Cardiac fibroblast (primary cell): ENCODE data around the gene SPSB3.

ENCODE experiments used
- DNase-seq, 2 donors: peaks; one replicate each; pipeline versions ENCODE4 v3.0.0 to v3.0.0-alpha.2; 2010; ENCODE audit warnings: low read depth in 2 of 2
- H3K4me3 ChIP-seq, 2 donors: replicated peaks in 1 of 2; 1 replicate in 1 of 2; 2 replicates in 1 of 2; pipeline ENCODE4 v1.5.1; 2011; ENCODE audit warnings: low read depth in 2 of 2, low read length in 2 of 2, mild to moderate bottlenecking in 2 of 2, moderate library complexity in 1 of 2
- CTCF ChIP-seq: IDR thresholded peaks from one replicate; pipeline ENCODE4 v1.5.1; 2011; ENCODE audit warnings: low read depth, mild to moderate bottlenecking, low read length, inconsistent platforms

Gene SPSB3

GRCh38 chr16:1771188-1771863 is 11.0 kb downstream of the SPSB3 start, which contains the start of gene NME3:
TSS of gene NME3 (minus strand) at chr16:1771543. CDS start at chr16:1771534, 9 bp downstream.
- no peak for TF ChIP-seq CTCF
- DNase-seq: peak; percentile 64 to 71
- peak within 1 kb of the TSS; percentile 78 to 80 for H3K4me3 ChIP-seq

- no peak for TF ChIP-seq CTCF
- DNase-seq: peak; percentile 61 to 72
- peak overlapping the region; percentile 76 to 78 for H3K4me3 ChIP-seq
These were observed 11.8 kb downstream of the SPSB3 start for GRCh38 chr16:1770328-1771187.

- DNase-seq: no peak
These were observed 12.7 kb downstream of the SPSB3 start for GRCh38 chr16:1769402-1770300.

GRCh38 chr16:1768767-1769401 is 13.5 kb downstream of the SPSB3 start:
- no peak overlapping the region for H3K4me3 ChIP-seq
- DNase-seq: no peak
- TF ChIP-seq CTCF: no peak

More at GRCh38 chr16:1769402-1770300, 12.7 kb downstream of the SPSB3 start:
- TF ChIP-seq CTCF: no peak
- peak overlapping the region in 1 of 2 donors; percentile 78 for H3K4me3 ChIP-seq

GRCh38 chr16:1768061-1768766 is 14.2 kb downstream of the SPSB3 start:
- DNase-seq: no peak
- H3K4me3 ChIP-seq: no peak overlapping the region
- TF ChIP-seq CTCF: no peak
